Activated CD8-positive, alpha-beta T cell treated with anti-CD3 and anti-CD28 coated beads for 36 hours (primary cell): ENCODE results near the gene NRXN3. TPM values are rescaled to one million over a fixed set of nuclear protein-coding genes. Genes with fewer than 3 reads are reported as not detected.

Experiments used
- ATAC-seq: fragments of 200-7000 bp; cut with Tn5 transposase; one replicate; pipeline ENCODE4 v1.10.0; 2021; ENCODE audit warnings: mild to moderate bottlenecking, moderate library complexity
- CTCF ChIA-PET: fragments of 350-600 bp; sonication (Branson Sonifier 250); formaldehyde crosslinking; loops from one replicate; lab custom pipeline; 2021; ENCODE audit warnings: antibody characterized with exemption; lab: Charles Lee
- POLR2A ChIA-PET: fragments of 350-600 bp; sonication (Branson Sonifier 250); formaldehyde crosslinking; loops from one replicate; lab custom pipeline; 2021; ENCODE audit warnings: antibody characterized with exemption; lab: Charles Lee
- DNase-seq: peaks from one replicate; pipeline ENCODE4 v3.0.0-alpha.2; 2020
- H3K27ac Mint-ChIP-seq: one replicate; pipeline ENCODE4 v1.8.0; 2021; ENCODE audit warnings: mild to moderate bottlenecking, mixed read lengths
- H3K27me3 Mint-ChIP-seq: one replicate; pipeline ENCODE4 v1.8.0; 2021; ENCODE audit warnings: mixed read lengths
- H3K36me3 Mint-ChIP-seq: one replicate; pipeline ENCODE4 v1.8.0; 2021; ENCODE audit warnings: low read depth, mixed read lengths
- H3K4me1 Mint-ChIP-seq: one replicate; pipeline ENCODE4 v1.8.0; 2021; ENCODE audit warnings: low read depth, mixed read lengths
- H3K4me3 Mint-ChIP-seq: one replicate; pipeline ENCODE4 v1.8.0; 2021; ENCODE audit warnings: mild to moderate bottlenecking, moderate library complexity, mixed read lengths
- H3K9me3 Mint-ChIP-seq: one replicate; pipeline ENCODE4 v1.8.0; 2021; ENCODE audit warnings: mixed read lengths
- CTCF ChIP-seq: fragments of 200-600 bp; IDR thresholded peaks from one replicate; pipeline ENCODE4 v1.8.0; 2022; ENCODE audit warnings: antibody characterized with exemption, mild to moderate bottlenecking
- intact Hi-C: fragments of 100-400 bp; cut with micrococcal nuclease; formaldehyde crosslinking; loops from one replicate; pipeline ENCODE4 v1.10.0; 2022
- total RNA-seq, 2 experiments: library from RNA; stranded (reverse); gene quantifications; one replicate each; pipeline ENCODE4 v1.2.3, GENCODE V29; 2021

Gene NRXN3
- total RNA-seq, result not detected

GRCh38 chr14:78170203-78170602, at the start of gene NRXN3:
NRXN3 (plus strand) TSS chr14:78170373; CDS start chr14:78243094, 72,721 bp downstream.
- intact Hi-C loops, result no loop called here
- POLR2A ChIA-PET, result interaction anchor here (0.5 kb wide), 1 partner anchor 11 kb away, joined by 3 read pairs; no protein-coding TSS in a partner anchor
- ATAC-seq, result no peak
- no peaks in the 10 kb centered on the region for H3K4me1 Mint-ChIP-seq
- TF ChIP-seq CTCF, result no peak
- CTCF ChIA-PET, result no interaction called here
- no peaks in the 10 kb centered on the region for H3K36me3 Mint-ChIP-seq
- DNase-seq, result no peak
- H3K27ac Mint-ChIP-seq, result no peak within 1 kb of the TSS
- peaks cover 6% of the 10 kb centered on the region for H3K27me3 Mint-ChIP-seq
- no peak within 1 kb of the TSS for H3K4me3 Mint-ChIP-seq
- H3K9me3 Mint-ChIP-seq, result no peaks in the 10 kb centered on the region

GRCh38 chr14:78122436-78122835, 47.7 kb upstream of the NRXN3 start:
- ATAC-seq (no peak), DNase-seq (no peak)
- POLR2A ChIA-PET, result no interaction called here
- Mint-ChIP-seq H3K36me3 (no peaks in the 10 kb centered on the region), H3K4me1 (no peaks in the 10 kb centered on the region), H3K27me3 (no peaks in the 10 kb centered on the region), H3K9me3 (no peaks in the 10 kb centered on the region), H3K27ac (no peak overlapping the region), H3K4me3 (no peak overlapping the region)
- CTCF ChIA-PET, result no interaction called here
- no peak for TF ChIP-seq CTCF
- intact Hi-C loops, result no loop called here

- intact Hi-C loops, result no loop called here
- Mint-ChIP-seq H3K27ac (no peak overlapping the region), H3K9me3 (no peaks in the 10 kb centered on the region), H3K4me1 (no peaks in the 10 kb centered on the region), H3K36me3 (no peaks in the 10 kb centered on the region), H3K27me3 (no peaks in the 10 kb centered on the region), H3K4me3 (no peak overlapping the region)
- ChIA-PET POLR2A (no interaction called here), CTCF (no interaction called here)
- TF ChIP-seq CTCF, result no peak
- ATAC-seq (no peak), DNase-seq (no peak)
Measured at GRCh38 chr14:78123650-78124253, 46.4 kb upstream of the NRXN3 start.

GRCh38 chr14:78127961-78128360, 42.2 kb upstream of the NRXN3 start:
- ChIA-PET CTCF (no interaction called here), POLR2A (no interaction called here)
- no peak overlapping the region for H3K27ac Mint-ChIP-seq
- no peaks in the 10 kb centered on the region for H3K4me1 Mint-ChIP-seq
- H3K36me3 Mint-ChIP-seq, result no peaks in the 10 kb centered on the region
- DNase-seq (no peak), ATAC-seq (no peak)
- H3K4me3 Mint-ChIP-seq, result no peak overlapping the region
- TF ChIP-seq CTCF, result no peak
- H3K9me3 Mint-ChIP-seq, result no peaks in the 10 kb centered on the region
- H3K27me3 Mint-ChIP-seq, result peaks cover 3% of the 10 kb centered on the region
- intact Hi-C loops, result no loop called here

GRCh38 chr14:78129375-78129774, 40.8 kb upstream of the NRXN3 start:
- no peak overlapping the region for H3K4me3 Mint-ChIP-seq
- H3K27me3 Mint-ChIP-seq, result peaks cover 3% of the 10 kb centered on the region
- ATAC-seq, result no peak
- H3K9me3 Mint-ChIP-seq, result no peaks in the 10 kb centered on the region
- TF ChIP-seq CTCF, result no peak
- no peaks in the 10 kb centered on the region for H3K36me3 Mint-ChIP-seq
- intact Hi-C loops, result no loop called here
- DNase-seq, result no peak
- no peak overlapping the region for H3K27ac Mint-ChIP-seq
- CTCF ChIA-PET, result no interaction called here
- H3K4me1 Mint-ChIP-seq, result no peaks in the 10 kb centered on the region
- POLR2A ChIA-PET, result no interaction called here
